Fibroblast of skin of abdomen (primary cell): ENCODE measurements around the gene CUBN.

Experiments used
- DNase-seq: peaks from one replicate; pipeline ENCODE4 v3.0.0-alpha.2; 2013

Gene CUBN

DNA sequence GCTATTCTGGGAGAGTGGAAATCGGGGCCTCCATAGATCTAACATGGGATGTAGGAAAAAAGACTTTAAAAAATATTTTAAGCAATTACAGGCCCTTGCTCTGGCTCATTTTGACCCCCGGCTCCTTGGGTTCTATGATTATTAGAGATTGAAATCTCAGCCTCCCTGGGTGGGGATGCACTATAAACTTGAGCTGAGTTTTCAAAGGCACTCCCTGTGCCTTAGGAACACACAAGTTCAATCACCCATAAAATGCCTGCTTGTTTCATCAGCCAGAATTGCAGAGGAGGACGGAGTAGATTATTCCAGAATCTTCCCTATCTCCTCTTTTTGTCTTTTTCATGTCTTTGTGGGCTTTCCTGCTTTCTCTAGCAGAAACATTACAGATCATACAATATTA is 145.4 kb downstream of the CUBN start:
- no peak for DNase-seq

DNA sequence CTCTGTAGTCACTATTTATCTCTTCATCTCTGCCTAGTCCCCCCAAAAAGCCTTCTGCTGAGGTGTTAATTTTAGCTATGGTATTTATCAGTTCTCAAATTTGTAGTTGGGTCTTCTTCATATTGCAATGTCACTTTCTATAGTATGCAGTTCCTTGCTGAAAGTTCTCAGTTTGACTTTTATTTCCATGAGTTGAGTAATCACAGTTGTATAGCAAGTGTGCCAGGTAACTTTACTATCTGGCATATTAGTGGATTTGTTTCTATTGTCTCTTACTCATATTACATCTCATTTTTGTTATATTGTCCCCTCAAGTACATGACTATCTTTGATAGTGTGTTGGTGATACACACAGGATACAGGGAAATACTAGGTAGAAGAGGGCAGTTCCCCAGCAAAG is 152.8 kb downstream of the CUBN start:
- no peak for DNase-seq

DNA sequence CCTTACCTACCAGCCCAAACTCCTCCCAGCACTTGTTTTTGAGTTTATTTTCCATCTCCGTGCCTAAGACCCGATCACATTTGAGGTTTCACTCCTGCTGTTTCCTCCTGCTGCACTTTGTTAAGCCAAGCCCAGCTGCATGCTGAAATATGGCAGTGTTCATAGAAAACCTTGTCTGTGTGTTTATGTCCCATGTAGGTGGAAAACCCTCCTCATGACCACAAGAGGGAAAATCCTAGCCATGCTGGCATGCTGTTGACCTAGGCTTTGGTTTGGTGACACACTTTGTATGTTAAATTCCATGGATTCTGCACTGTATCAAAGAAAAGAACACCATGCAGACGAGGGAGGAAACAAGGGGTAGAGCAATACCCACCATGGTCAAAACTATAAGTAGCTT is 154.4 kb downstream of the CUBN start:
- no peak for DNase-seq

DNA sequence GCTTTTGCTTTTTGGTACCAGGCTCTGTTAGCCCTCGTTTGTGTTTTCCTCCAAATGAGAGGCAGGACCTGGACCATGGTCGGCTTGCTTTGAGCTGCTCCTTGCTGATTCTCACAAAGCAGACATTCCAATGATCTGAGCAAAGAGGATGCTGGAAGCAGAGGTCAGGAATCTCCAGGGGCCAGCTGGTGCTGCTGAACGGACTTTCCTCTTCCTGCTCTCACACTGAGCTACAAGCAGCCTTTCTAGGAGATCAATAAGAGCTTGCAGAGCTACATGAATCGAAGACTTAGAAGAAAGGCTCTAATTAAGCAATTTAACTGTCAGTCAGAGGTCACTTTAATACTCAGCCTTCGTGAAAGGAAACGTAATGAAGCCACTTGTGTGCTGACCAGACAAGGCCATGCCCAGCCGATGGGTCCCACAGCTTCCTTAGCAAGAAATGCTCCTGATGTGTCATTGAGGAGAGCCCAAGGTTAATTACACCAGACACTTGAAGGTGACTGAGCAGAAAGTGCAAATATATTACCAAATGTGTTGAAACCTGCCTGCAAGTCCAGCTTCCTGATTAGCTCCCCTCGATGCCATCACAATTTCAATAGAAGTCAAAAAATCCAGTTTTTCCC is 161.1 kb downstream of the CUBN start:
- peak; percentile 87 for DNase-seq

DNA sequence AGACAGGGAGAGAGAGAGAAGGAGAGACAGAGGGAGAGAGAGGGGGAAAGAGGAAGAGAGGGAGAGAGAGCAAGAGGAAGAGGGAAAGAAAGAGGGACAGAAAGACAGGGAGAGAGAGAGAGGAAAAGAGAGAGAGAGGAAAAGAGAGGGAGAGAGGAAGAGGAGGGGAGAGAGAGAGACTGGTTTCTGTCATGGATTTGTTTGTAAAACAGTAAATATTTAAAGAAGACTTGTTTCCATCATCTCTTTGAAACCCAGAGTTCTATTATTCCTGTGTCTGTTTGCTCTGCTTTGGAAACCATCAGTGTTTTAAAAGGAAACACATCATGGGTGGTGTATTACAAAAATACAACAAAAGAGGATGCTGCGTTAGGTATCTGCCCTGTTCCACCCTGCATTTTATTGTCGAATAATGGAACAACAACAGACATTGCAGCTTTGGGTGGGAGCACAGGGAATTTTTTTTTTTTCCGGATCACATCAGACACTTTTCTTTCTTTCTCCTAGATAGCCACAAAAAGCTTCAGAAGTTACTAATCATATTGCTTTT is 161.7 kb downstream of the CUBN start:
- no peak for DNase-seq

DNA sequence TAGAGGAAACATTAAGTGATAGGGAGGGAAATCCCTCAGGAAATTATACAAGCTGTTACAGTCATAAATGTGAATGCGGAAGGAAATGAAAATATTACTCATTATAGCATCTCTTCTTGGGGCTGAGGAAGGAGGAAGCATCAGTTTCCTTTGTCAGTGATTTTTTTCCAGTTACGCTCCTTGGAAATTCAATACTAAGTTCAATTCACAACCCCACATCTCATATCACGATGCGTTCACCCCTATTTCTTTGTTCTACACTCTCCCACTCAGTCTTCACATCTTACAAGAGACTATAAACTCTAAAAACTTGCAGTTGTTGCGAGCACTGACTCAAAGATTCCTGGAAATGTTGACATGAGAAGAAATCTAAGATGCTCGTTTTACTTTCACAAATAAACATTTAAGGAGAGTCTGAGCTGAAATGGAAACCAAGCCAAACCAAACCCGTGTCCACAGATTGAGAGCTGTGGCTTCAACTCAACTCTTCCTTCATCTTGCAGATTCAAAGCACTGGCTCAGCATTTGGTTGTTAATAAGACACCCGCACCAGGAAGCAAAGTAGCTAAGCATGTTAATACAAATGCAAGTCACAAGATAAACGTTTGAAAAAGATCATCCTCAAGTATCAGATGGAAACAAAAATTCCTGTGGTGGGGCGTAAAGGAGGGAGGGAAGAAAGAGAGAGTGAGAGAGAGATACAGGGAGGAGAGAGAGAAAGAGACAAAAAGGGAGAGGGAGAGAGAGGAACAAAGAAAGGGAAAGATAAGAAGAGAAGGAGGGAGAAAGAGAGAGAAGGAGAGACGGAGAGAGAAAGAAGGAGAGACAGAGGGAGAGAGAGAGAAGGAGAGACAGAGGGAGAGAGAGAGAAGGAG is 162.4 kb downstream of the CUBN start:
- DNase-seq: peak; percentile 57

DNA sequence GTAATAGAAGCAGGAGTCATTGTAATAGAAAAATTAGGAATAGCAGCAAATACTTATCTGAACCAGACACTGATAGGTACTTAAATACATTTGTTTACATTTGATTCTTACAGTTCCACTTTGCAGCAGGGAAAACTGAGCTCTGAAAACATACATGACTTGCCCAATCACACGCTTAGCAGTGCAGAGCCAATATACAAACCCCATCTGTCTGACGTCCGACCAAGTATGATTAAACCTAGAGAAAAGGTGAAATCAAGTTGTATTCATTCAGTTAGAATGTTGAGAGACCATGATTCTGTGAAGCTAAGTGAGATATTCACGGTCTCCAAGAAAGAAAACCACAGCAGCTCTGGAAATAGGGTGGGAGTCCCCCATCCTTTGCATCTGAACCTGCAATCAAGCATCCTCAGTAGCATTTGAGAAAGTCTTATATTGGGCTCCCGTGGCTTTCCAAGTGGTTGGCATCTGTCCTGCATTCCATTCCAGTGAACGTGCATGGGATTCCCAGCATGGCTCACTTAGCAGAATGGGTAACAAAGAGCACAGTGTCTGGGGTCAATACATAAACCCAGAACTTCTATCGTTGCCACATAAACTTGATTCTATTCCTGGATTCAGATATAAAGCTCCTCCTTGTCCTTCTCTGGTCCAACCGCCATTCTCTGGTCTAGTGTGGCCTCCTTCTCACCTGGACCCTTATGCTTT is 163.7 kb downstream of the CUBN start:
- DNase-seq: peak; percentile 98

DNA sequence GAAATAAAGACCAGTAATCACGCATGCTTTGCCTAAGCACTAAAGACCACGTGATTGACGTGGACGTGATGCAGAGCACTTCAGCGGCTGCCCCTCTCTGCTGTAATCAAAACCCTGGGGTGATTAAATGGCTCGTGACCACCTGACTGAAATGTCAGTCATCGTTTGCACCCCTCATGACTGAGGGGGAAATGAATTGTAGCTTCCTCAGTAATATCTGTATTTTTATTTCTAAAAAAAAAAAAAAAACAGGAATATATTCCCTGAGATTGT is 164.3 kb downstream of the CUBN start:
- no peak for DNase-seq

DNA sequence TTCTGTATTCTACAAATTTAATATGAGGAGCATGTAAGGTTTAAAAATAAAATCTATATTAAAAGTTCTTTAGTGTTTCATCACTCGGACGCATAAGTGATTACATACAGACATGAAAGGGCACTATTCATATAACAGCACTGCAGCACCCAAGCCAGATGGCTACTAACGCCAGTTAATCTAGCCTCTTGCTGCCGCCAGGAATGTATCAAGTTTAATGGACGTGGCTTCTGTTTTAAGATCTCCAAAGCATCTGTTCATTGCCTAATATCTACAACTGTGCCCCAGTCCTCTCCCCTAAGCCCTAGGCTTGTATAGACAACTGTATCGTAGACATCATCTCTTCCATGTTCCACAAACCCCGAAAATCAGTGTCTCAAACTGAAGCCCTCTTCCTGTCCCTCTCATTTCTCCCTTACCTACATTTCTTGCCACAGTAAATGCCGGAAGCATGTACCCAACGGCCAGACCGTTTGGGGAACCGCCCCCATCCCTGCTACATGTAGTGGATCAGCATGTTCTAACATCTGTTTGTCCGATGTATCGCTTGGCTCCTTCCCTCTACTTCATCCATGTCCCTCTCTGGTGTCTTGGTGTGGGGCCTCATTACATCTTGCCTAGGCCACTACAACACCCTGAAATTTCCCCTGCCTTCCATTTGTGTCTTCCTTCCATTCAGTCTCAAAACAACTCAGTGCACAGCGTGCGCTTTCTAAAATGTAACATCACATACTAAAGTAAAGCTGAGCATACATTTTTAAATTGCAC is 164.9 kb downstream of the CUBN start:
- peak; percentile 73 for DNase-seq

DNA sequence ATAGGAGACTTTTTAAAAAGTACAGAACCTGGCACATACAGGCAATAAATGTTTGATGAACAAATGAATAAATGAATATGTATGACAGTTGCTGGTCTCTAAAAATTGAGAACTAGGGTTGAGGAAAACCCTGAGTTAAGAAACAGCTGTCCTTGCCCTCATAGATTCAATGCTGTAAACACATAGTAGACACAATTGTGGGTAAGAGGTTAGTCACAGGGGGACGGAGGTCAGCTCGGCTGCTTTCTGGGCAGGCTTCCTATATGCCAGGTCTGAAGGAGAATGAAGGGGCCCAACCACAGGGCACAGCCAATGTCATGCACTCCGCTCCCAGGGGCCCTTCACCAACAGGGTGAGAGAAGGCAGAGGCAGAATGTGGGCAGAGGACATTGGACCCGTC is 169.1 kb downstream of the CUBN start:
- DNase-seq: no peak

DNA sequence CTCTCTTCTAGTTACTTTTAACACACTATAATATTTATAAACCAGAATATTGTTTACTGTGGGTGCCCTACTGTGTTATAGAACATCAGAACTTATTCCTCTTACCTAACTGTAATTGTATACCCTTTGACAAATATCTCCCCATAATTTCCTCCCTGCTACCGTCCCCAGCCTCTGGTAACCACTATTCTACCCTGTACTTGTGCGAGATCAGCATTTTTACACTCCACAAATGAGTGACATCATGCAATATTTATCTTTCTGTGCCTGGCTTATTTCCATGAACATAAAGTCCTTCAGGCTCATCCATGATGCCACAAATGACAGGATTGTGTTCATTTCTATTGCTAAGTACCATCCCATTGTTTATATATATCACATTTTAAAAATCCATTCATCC is 172.6 kb downstream of the CUBN start:
- DNase-seq: no peak

DNA sequence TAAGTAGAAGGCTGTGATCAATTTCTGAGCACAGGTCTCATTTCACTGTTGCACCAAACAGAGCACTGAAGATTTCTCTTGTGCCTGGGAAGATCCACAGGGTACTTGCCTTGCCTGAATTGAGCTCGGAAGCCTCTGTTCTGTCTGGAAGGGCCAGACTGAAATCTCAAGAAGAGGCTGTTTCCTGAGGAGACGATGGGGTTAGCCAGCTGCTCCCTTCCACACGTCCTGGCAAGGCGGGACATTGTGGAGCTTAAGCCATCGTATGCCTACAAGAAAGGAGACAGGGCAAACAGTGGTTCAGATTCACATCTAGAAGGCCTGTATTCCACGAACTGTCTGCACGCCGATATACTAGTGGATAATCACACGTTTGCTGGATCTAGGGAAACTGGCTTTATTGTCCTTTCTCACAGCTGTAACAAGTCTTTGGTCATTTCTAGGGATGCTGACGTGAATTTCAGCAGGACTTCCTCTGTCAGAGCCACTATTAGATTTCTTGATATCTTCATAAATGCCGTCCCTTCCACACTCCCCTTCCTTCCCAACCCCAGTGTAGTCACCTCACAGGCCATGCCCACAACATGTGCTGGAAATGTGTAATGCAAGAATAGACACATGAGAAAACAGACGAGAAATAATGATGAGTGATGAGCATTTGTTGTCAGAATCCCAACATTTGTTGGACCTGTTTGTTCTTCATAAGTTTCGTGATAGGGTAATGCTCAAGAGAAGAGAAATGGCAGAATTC is 175.2 kb downstream of the CUBN start:
- no peak for DNase-seq

DNA sequence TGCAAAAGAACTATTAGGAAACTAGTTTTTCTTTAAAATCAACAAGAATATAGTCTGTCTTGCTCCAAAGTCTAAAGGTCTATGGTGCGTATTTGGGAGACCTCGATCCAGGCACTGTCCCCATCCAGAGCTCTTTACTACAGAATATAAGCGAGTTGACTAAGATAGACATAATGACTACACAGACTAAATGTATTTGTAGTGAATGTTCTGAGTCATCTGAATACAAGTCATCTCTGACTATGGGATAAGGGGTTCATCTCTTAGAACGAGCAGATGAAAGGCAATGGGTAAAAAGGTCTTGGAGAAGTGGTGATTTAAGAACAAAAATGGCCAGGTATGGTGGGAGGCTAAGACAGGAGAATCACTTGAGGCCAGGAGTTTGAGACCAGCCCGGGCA is 176.3 kb downstream of the CUBN start:
- DNase-seq: no peak

DNA sequence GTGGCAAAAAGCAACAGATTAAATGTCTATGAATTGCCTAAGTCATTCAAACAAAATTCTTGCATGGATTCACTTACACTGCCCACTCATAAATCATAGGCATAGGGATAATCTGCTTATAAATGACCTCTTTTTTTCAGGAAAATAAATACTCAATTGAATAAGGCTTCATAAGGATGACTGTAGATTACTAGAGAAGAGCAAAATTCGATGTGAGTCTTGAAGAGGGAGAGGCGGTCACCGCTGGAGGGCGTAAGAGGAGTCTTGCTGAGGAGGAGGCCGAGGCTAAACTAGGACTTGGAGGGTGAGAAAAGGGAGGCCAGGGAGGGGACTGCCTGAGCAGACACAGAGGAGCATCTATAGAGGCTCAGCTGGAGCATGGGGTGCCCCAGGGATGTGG is 177.0 kb downstream of the CUBN start:
- no peak for DNase-seq

DNA sequence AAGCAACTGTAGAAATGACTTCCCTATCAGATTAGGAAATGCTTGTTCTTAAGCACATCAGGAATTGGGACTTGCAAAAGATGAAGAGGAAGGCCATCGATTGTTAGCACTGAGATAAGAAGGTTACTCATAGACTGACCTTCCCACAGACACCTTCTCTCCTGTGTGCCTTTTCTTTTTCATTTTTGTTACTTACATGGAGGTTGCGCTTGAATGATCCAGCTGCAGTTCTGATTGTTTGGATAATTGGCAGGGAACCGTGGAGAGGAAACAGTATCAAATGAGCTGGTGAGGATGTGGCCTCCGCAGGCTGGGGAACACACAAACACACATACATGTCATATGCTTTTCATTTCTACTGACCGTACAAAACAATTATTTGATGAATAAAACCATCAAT is 177.5 kb downstream of the CUBN start:
- DNase-seq: no peak

DNA sequence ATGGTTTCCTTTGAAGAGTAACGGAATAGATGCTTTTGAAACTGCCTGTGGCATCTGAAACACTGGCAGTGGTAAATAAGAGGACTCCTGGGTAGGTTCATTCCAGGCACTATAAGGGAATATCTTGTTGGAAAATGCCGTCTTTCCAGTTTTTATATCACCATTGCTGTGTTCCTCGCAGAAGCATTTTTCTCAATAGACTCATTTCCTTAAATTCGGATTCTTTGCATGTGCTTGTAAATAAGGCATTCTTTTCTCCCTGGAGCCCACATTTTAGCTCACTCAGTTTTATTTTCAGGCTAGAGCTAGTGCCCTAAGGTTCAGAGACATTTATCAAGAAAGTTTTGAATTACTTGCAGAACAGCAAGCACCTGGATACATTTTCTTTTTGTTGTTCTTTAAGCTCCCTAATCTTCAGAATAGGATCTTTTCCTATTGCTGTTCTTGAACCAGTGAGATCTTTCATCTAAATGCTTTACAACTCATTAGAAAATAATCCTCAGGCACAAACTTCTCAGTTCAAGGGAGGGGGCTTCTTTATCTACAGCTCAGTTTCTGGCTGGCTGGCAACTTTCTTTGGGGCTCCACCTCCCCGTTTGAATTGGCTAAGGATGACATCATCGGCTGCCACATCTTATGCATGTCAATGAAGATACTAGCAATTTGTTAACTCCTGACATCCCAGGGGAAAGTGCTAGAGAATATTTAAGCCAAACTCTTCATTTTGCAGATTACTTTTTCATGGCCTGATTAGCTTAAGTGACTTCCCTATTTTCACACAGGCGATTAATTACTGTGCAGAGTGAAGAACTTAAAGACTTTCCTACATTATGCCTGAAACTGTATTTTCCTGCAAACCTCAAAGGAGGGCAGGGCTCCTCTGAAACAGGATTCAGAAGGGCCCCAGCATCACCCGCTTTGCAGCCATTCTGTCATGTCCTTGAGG is 178.7 kb downstream of the CUBN start:
- DNase-seq: peak; percentile 82

DNA sequence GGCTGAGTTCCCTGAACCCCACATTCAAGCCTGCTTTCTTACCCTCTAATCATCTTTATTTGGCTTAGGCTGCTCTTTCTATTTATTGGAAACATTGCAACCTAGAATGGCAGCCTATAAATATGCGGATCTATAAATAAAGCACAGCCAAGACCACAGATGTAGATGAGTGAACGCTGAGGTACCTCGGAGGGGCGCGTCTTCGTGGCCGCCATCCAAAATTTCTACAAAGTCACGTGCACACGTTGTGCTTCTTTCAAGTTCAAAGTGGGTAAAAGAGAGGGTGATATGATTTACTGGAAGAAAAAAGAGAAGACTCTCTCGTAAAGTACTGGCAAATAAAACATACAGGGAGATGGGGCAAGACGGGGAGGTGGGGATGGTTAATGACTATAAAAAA is 179.8 kb downstream of the CUBN start:
- DNase-seq: peak; percentile 73

DNA sequence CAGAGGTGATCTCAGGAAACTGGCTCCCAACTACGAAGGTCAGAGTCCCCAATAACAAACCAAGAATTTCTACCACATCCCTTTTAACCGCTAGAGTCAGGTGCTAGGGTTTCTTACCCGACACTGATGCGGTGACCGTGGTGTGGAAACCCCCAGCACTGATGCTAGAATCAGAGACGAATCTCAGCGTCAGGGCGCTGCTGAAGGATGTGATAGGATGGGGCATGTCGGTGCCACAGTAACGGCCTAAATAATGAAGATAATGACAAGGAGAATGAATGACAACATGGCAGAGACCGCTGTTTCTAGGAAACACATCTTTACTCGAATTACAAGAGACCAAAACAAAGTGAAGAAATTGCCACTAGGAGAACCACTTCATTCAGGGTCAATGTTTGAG is 181.2 kb downstream of the CUBN start:
- DNase-seq: no peak

DNA sequence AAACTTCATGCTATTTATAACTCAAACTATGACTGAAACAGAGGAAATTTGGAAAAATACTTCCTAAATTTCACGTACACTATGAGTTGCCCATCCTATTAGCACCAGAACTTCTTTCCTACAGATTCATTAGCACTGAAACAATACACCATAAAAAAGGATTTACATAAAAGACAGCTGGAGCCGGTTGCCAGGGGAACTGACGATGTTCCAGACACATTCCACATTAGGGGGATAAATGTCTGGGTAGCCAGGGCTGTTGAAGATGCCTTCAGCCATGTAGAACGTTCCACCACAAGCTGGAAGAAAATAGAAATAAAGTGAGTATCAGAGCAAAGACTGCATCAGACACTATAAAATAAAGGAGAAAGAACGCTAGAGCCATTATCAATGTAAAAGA is 182.5 kb downstream of the CUBN start:
- DNase-seq: peak; percentile 50

DNA sequence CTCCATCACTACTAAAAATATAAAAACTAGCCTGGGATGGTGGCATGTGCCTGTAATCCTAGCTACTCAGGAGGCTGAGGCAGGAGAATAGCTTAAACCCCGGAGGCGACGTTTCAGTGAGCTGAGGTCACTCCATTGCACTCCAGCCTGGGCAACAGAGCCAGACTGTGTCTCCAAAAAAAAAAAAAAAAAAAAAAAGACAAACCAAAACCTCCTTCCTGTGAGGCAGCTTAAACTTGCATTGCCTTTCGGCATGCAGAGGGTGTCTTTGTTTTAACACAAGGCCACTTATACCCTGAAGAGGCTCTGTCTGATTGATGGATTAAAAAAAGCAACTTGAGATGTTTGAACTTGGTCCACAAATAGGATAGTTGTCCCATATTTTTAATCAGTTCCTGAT is 184.0 kb downstream of the CUBN start:
- DNase-seq: peak; percentile 88

DNA sequence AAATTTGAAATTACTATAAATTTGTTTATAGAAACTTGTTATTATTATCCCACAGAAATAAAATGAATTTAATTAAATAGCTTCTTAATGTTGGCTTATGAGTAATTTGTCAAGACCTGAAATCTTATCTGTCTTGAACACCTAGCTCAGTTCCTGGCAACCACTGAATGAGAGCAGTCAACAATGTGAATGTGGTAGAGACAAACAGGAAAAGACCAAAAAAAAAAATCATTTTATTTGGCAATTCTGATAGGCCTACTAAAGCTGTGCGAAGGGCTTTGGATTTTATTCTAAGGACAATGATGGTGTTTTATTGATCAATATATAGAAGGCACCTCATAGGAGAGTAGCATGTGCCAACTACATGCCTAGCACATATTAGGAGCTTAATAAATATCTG is 184.6 kb downstream of the CUBN start:
- peak; percentile 15 for DNase-seq
